Hematopoietic multipotent progenitor cell treated with erythropoietin and hydrocortisone succinate and interleukin-3 and kit ligand, for 15 days (in vitro differentiated cells): Measurements from ENCODE around the gene MAGEB6.
"Not testable (repeated sequence)": the region's sequence is repeated elsewhere in the genome, so short reads cannot be mapped to it uniquely, and the experiment has no call there.

Experiments used
- DNase-seq: peaks from one replicate; pipeline ENCODE4 v3.0.0-alpha.2; 2015; ENCODE audit warnings: low spot score

The MAGEB6 gene

GRCh38 chrX:26192204-26192603 lies at the start of gene MAGEB6:
TSS of gene MAGEB6 (plus strand) at chrX:26192440. CDS start at chrX:26193847, 1,407 bp downstream.
- DNase-seq = no peak

DNA sequence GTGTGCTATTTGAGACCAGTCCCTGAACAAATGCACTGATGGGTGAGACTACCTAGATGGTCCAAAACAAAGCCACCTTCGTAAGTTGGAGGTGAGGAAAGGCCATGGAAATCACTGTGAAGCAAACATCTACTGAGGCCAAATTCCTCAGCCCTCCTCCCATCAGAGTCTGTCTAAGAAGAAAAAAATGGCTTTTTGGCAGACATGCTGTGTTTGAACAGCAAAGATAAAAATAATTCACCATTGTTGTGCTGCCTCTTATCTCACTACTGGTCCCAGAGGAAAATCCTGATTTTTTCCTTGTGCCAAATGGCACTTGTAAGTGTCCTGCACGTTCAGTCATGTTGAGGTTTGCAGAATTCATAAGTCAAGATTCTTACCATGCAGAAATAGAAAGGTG lies 46.2 kb upstream of the MAGEB6 start:
- no peak for DNase-seq

DNA sequence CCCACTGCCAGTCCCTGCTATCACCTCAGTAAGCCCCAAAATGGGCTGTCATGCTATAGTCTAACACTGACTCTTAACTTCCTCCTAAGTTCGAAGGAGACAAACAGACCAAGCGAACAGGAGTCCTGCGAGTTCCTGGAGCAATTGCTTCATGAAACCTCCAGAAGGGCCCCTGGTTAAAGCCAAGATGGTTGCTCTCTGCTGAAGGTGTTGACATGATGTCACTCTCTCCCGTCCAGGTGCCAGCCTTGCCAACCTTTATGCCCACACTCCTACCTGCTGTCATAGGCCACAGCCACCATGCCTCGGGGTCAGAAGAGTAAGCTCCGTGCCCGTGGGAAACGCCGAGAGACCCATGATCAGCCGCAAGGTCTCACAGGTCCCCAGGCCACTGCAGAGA lies 31.9 kb upstream of the MAGEB6 start, which contains the start of gene MAGEB6B:
MAGEB6B (plus strand) TSS at position 301 of the 400 bp plus-strand sequence; CDS start at position 301, 0 bp downstream.
- no peak for DNase-seq

DNA sequence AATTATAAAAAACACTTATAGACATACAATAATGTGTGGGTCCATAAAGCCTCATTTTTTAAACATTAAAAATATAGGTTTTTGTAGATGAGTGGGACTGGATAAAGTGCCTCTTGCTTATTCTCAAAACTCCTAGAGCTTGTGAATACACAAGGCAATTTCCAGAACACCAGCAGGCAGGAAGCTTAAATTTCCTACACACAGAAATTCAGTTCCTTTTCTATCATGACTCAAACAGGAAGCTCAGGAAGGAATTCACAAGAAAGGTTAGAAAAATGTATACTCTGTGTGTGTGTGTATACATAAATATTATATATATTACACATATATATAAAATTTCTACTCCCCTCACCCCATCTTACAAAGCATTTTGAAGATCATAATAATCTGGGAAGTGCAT lies 11.3 kb downstream of the MAGEB6 start:
- DNase-seq = no peak

DNA sequence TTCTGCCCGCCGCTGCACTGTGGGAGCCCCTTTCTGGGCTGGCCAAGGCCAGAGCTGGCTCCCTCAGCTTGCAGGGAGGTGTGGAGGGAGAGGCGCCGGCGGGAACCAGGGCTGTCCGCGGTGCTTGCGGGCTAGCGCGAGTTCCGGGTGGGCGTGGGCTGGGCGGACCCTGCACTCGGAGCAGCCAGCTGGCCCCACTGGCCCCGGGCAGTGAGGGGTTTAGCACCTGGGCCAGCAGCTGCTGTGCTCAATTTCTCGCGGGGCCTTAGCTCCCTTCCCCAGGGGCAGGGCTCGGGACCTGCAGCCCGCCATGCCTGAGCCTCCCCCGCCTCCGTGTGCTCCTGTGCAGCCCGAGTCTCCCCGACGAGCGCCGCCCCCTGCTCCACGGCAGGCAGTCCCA lies 12.5 kb downstream of the MAGEB6 start:
- DNase-seq = not testable (repeated sequence)

DNA sequence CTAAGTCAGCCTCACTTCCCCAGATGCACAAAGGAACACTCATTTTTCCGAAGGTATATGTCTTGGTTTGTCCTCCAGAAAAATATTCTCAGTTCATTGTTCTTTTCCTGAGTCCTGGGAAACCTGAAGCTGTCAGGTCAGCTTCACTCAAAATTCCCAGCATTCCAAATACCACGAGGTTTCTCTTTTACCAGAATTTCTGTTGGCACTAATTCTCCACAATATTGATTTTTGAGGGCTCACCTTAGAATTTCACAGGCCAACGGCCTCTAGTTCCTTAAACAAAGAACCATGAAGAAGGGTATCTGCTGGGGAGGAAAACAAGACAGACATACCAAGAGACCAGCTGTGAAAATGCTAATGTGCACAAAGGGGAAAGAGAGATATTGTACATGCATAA lies 15.8 kb downstream of the MAGEB6 start:
- no peak for DNase-seq

GRCh38 chrX:26215869-26216268 lies 23.6 kb downstream of the MAGEB6 start, which contains the start of gene MAGEB5:
TSS of gene MAGEB5 (plus strand) at chrX:26216169. CDS start at chrX:26217302, 1,133 bp downstream.
- no peak for DNase-seq

DNA sequence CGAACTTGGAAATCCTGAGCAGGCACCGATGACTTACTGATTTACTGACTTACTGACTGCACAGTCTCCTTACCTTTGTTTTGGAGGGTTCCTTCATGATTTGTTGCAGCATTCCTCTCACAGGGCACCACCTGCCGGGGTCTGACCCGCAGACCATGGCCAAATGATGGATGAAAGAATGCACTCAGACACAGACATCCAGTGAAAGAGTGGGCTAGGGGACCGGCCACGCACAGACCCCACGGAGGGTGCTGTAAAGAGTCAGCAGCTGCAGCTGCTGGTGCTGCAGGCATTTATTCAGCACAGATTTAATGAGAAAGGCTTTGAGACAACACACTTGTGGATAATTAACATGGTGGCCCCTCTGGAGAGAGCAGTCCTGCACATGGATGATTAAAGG lies 27.1 kb downstream of the MAGEB6 start:
- DNase-seq = no peak

DNA sequence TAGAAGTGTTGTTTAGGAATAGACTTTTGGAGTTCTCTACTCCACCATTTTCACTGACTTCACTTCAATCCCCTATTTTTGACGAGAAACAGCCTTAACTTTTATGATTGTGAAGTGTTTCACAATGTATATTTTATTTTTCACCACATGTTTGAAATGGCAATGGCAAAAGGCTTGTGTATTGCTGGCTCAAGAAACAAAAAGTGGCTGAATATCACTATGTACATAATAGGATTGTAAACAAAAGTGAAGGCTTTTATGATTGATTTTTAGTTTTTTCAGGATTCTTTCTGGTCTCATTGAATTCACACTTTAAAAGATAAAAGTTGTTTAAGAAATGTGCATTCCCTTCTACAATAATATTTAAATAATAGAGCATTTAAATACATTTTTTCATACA lies 41.9 kb downstream of the MAGEB6 start:
- no peak for DNase-seq
